Erythroblast (primary cell): ENCODE data around the gene EGFR.

Experiments
- GATA1 ChIP-seq: IDR thresholded peaks from 2 replicates; pipeline ENCODE4 v1.6.1; 2011; ENCODE audit warnings: low read depth, mild to moderate bottlenecking, control low read depth, low read length, moderate library complexity
- POLR2A ChIP-seq: IDR thresholded peaks from 2 replicates; pipeline ENCODE4 v1.6.1; 2011; ENCODE audit warnings: mild to moderate bottlenecking, low read length

DNA sequence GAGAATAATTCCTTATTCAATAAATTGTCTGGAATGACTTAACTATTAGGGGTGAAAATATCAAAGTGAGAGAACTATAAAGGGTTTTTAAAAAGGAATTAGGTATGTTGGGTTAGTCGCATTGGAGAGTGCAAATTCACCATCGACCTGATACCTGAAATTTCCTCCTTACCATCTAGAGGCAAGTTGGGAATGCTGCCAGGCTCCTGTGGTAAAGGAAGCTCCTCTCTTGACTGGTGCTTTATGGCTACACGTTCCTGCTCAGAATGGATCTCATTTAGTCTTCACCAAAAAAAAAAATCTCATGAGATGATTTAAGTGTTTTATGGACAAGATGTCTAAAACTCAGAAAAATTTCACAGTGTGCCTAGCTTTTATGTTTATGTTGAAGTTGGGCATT, 129.8 kb downstream of the EGFR start:
- no peak for TF ChIP-seq POLR2A
- no peak for TF ChIP-seq GATA1
